HCT116 (cell line): ENCODE results near the gene NFX1. TPM values are rescaled to one million over a fixed set of nuclear protein-coding genes. Genes with fewer than 3 reads are reported as not detected.

Experiments
- ATAC-seq: fragments of 200-7000 bp; cut with Tn5 transposase; 2 replicates; pipeline ENCODE4 v1.9.1; 2020; ENCODE audit warnings: mild to moderate bottlenecking, moderate library complexity
- BruUV-seq: library from RNA; stranded (reverse); fragments of 400-500 nt; replicated peaks from 2 replicates; lab custom pipeline; 2021; lab: Mats Ljungman, UMichigan
- CTCF ChIA-PET: fragments of 300-600 bp; sonication (Branson Sonifier 250); formaldehyde crosslinking; loops from one replicate; lab custom pipeline; 2021; ENCODE audit warnings: antibody characterized with exemption; lab: Charles Lee
- POLR2A ChIA-PET: fragments of 300-600, 350-600 bp; sonication (Branson Sonifier 250); formaldehyde crosslinking; loops from one replicate; lab custom pipeline; 2021; ENCODE audit warnings: antibody characterized with exemption; lab: Charles Lee
- RAD21 ChIA-PET, 2 experiments: fragments of 300-600 bp; sonication (Branson Sonifier 250); formaldehyde crosslinking; loops; one replicate each; lab custom pipeline; 2023; ENCODE audit warnings: low total read pairs in 2 of 2; ENCODE audit not compliant: uncharacterized antibody in 2 of 2, unreplicated experiment in 2 of 2, low non-redundant PET in 1 of 2; lab: Charles Lee
- DNase-seq: peaks from one replicate; pipeline ENCODE4 v3.0.0-alpha.2; 2010; ENCODE audit warnings: low read depth, low spot score
- H2AFZ ChIP-seq: fragments of 200-600 bp; shearing (Covaris generic), sonication (generic); 2 replicates; pipeline ENCODE4 v1.6.1; 2017; ENCODE audit warnings: low read depth, mixed run types, mixed read lengths, antibody characterized with exemption, low read length; ENCODE audit not compliant: poor library complexity, severe bottlenecking
- H3K27ac ChIP-seq: 2 replicates; pipeline ENCODE4 v1.5.1; 2012; ENCODE audit warnings: low read depth, low read length
- H3K27me3 ChIP-seq: fragments of 200-600 bp; sonication (generic); 2 replicates; pipeline ENCODE4 v1.6.1; 2016; ENCODE audit warnings: mixed run types, low read length, mixed read lengths; ENCODE audit not compliant: insufficient read depth
- H3K36me3 ChIP-seq, 2 experiments: fragments of 200-500 bp in 1 of 2; fragments of 200-600 bp in 1 of 2; sonication (Bioruptor generic) in 1 of 2; sonication (generic) in 1 of 2; 2 replicates each; pipeline versions ENCODE4 v1.5.1 to v1.6.1; 2014 to 2016; ENCODE audit warnings: low read length in 2 of 2, inconsistent platforms in 1 of 2, mixed read lengths in 1 of 2, mixed run types in 1 of 2; ENCODE audit not compliant: insufficient read depth in 2 of 2, control insufficient read depth in 1 of 2
- H3K4me1 ChIP-seq, 2 experiments: fragments of 200-600 bp in 1 of 2; sonication (generic) in 1 of 2; 2 replicates each; pipeline versions ENCODE4 v1.5.1 to v1.6.1; 2012 to 2017; ENCODE audit warnings: low read length in 2 of 2, inconsistent platforms in 1 of 2, mild to moderate bottlenecking in 1 of 2, mixed read lengths in 1 of 2, mixed run types in 1 of 2, moderate library complexity in 1 of 2; ENCODE audit not compliant: insufficient read depth in 2 of 2, control insufficient read depth in 1 of 2
- H3K4me2 ChIP-seq: fragments of 200-600 bp; sonication (generic); 2 replicates; pipeline ENCODE4 v1.6.1; 2017; ENCODE audit warnings: mixed run types, low read length, mixed read lengths
- H3K4me3 ChIP-seq, 2 experiments: fragments of 200-600 bp in 1 of 2; sonication (generic) in 1 of 2; replicated peaks in 1 of 2; 2 replicates each; pipeline ENCODE4 v1.5.1; 2011 to 2016; ENCODE audit warnings: low read length in 2 of 2, control low read depth in 1 of 2, low read depth in 1 of 2, mild to moderate bottlenecking in 1 of 2, mixed read lengths in 1 of 2, mixed run types in 1 of 2
- H3K79me2 ChIP-seq: fragments of 200-600 bp; sonication (generic); 2 replicates; pipeline ENCODE4 v1.6.1; 2017; ENCODE audit warnings: mild to moderate bottlenecking, mixed run types, low read length, moderate library complexity, mixed read lengths; ENCODE audit not compliant: insufficient read depth
- H3K9ac ChIP-seq: fragments of 200-600 bp; sonication (generic); 2 replicates; pipeline ENCODE4 v1.6.1; 2016; ENCODE audit warnings: low read length, mixed read lengths
- H3K9me2 ChIP-seq: fragments of 200-600 bp; sonication (generic), shearing (Covaris generic); 2 replicates; pipeline ENCODE4 v1.6.1; 2017; ENCODE audit warnings: mixed run types, mild to moderate bottlenecking, moderate library complexity; ENCODE audit not compliant: insufficient read depth
- H3K9me3 ChIP-seq, 2 experiments: fragments of 200-500 bp in 1 of 2; fragments of 200-600 bp in 1 of 2; sonication (Bioruptor generic) in 1 of 2; sonication (generic) in 1 of 2; 2 replicates each; pipeline ENCODE4 v1.6.1; 2014 to 2017; ENCODE audit warnings: low read length in 2 of 2, mixed read lengths in 2 of 2, inconsistent platforms in 1 of 2, low read depth in 1 of 2, mild to moderate bottlenecking in 1 of 2, mixed run types in 1 of 2, moderate library complexity in 1 of 2; ENCODE audit not compliant: control insufficient read depth in 1 of 2, insufficient read depth in 1 of 2
- H4K20me1 ChIP-seq: fragments of 200-600 bp; sonication (generic), shearing (Covaris generic); 2 replicates; pipeline ENCODE4 v1.6.1; 2017; ENCODE audit warnings: mixed run types, mild to moderate bottlenecking, moderate library complexity; ENCODE audit not compliant: insufficient read depth
- CBX3 ChIP-seq: IDR thresholded peaks from 2 replicates; pipeline ENCODE4 v1.6.1; 2012; ENCODE audit warnings: low read depth
- CEBPB ChIP-seq: IDR thresholded peaks from 2 replicates; pipeline ENCODE4 v1.6.1; 2012; ENCODE audit warnings: low read depth
- CTCF ChIP-seq, 3 experiments: fragments of 200-600 bp in 1 of 3; sonication (generic) in 1 of 3; IDR thresholded peaks in 2 of 3; conservative IDR thresholded peaks in 1 of 3; 2 replicates each; pipeline ENCODE4 v1.5.1; 2012 to 2017; ENCODE audit warnings: low read depth in 2 of 3, low read length in 2 of 3, antibody characterized with exemption in 1 of 3, borderline replicate concordance in 1 of 3, control low read depth in 1 of 3, mild to moderate bottlenecking in 1 of 3, mixed read lengths in 1 of 3, mixed run types in 1 of 3, moderate library complexity in 1 of 3; ENCODE audit not compliant: insufficient read depth in 1 of 3
- EGR1 ChIP-seq: IDR thresholded peaks from 2 replicates; pipeline ENCODE4 v1.6.1; 2012; ENCODE audit warnings: low read depth
- ELF1 ChIP-seq: IDR thresholded peaks from 2 replicates; pipeline ENCODE4 v1.6.1; 2012; ENCODE audit warnings: low read depth, borderline replicate concordance
- EZH2 ChIP-seq: fragments of 200-600 bp; sonication (generic); IDR thresholded peaks from 2 replicates; pipeline ENCODE4 v1.6.1; 2017; ENCODE audit warnings: antibody characterized with exemption, mixed run types
- EZH2phosphoT487 ChIP-seq: fragments of 200-600 bp; IDR thresholded peaks from 2 replicates; pipeline ENCODE4 v1.6.1; 2018; ENCODE audit warnings: antibody characterized with exemption, borderline replicate concordance
- FOSL1 ChIP-seq: IDR thresholded peaks from 2 replicates; pipeline ENCODE4 v1.6.1; 2012; ENCODE audit warnings: low read depth
- JUND ChIP-seq: IDR thresholded peaks from 2 replicates; pipeline ENCODE4 v1.6.1; 2012
- POLR2A ChIP-seq: IDR thresholded peaks from 2 replicates; pipeline ENCODE4 v1.7.0; 2011; ENCODE audit warnings: borderline replicate concordance; ENCODE audit not compliant: insufficient read depth, insufficient read length; ENCODE audit errors: extremely low read depth
- POLR2AphosphoS5 ChIP-seq: IDR thresholded peaks from 2 replicates; pipeline ENCODE4 v1.6.1; 2011; ENCODE audit warnings: mild to moderate bottlenecking, low read depth, low read length, moderate library complexity
- RAD21 ChIP-seq: IDR thresholded peaks from 2 replicates; pipeline ENCODE4 v1.6.1; 2012; ENCODE audit warnings: low read depth, mild to moderate bottlenecking
- REST ChIP-seq: IDR thresholded peaks from 2 replicates; pipeline ENCODE4 v1.6.1; 2012; ENCODE audit warnings: low read depth
- SIN3A ChIP-seq: IDR thresholded peaks from 2 replicates; pipeline ENCODE4 v1.6.1; 2012; ENCODE audit warnings: low read depth
- SP1 ChIP-seq: IDR thresholded peaks from 2 replicates; pipeline ENCODE4 v1.6.1; 2012; ENCODE audit warnings: low read depth
- SRF ChIP-seq: IDR thresholded peaks from 2 replicates; pipeline ENCODE4 v1.6.1; 2012; ENCODE audit warnings: low read depth
- TCF7L2 ChIP-seq: IDR thresholded peaks from 2 replicates; pipeline ENCODE4 v1.7.0; 2011; ENCODE audit warnings: borderline replicate concordance, inconsistent platforms; ENCODE audit not compliant: insufficient read depth, insufficient read length; ENCODE audit errors: extremely low read depth
- ZBTB33 ChIP-seq: IDR thresholded peaks from 2 replicates; pipeline ENCODE4 v1.6.1; 2011; ENCODE audit warnings: mild to moderate bottlenecking, low read length, moderate library complexity; ENCODE audit not compliant: insufficient replicate concordance; ENCODE audit errors: extremely low read depth
- ZFX ChIP-seq: fragments of 450-650 bp; IDR thresholded peaks from 2 replicates; pipeline ENCODE4 v1.6.1; 2017
- ZNF274 ChIP-seq: fragments of 200-500 bp; sonication (Bioruptor generic); IDR thresholded peaks from 2 replicates; pipeline ENCODE4 v1.6.1; 2014; ENCODE audit warnings: mild to moderate bottlenecking, low read depth, low read length, inconsistent platforms
- intact Hi-C: fragments of 100-400 bp; cut with micrococcal nuclease; formaldehyde crosslinking; loops from 2 replicates; pipeline ENCODE4 v1.10.0; 2022
- total RNA-seq: library from RNA; stranded (reverse); gene quantifications from one replicate; pipeline ENCODE4 v1.2.1, GENCODE V29; 2021; ENCODE audit not compliant: unreplicated experiment
- TF ChIP-seq, protein P1 (sequence below): IDR thresholded peaks from 2 replicates; pipeline ENCODE4 v1.6.1; 2012

Gene NFX1
- total RNA-seq, 1 experiment from 2014 or later = 31.7 TPM

DNA sequence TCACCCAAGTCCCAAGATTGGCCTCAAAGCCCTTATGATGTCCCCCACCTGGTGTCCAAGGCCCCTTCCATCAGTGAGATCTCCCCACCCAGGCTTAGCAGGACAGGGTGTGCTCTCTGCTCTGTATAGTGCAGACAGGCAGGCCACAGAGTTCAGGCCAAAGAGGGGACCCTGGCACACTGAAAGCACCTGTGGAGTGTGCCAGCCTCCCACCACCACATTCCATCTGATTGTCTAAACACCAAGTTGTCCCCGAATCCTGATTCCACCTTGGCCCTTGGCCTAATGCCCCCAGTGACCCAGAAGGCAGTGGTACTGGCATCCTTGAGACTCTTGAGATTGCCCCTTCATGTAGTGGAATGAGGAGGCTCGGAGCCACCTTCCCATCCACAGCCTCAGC is 45.0 kb upstream of the NFX1 start (continued):
- TF ChIP-seq REST (no peak), POLR2AphosphoS5 (no peak)

- H3K27ac ChIP-seq = no peak overlapping the region
- no peaks in the 10 kb centered on the region for H3K4me1 ChIP-seq
- ChIA-PET CTCF (no interaction called here), POLR2A (no interaction called here), RAD21 (no interaction called here)
- ATAC-seq (no peak), DNase-seq (no peak)
- H4K20me1 ChIP-seq = no peaks in the 10 kb centered on the region
- no peaks in the 10 kb centered on the region for H3K27me3 ChIP-seq
- H2AFZ ChIP-seq = no peak overlapping the region
- no peak overlapping the region for H3K4me2 ChIP-seq
- intact Hi-C loops = no loop called here
- H3K79me2 ChIP-seq = no peaks in the 10 kb centered on the region
- H3K9me2 ChIP-seq = no peaks in the 10 kb centered on the region
- BruUV-seq = no TSS peak
- H3K9me3 ChIP-seq = no peaks in the 10 kb centered on the region
- H3K4me3 ChIP-seq = no peak overlapping the region
- no peaks in the 10 kb centered on the region for H3K36me3 ChIP-seq
- TF ChIP-seq TCF7L2 (no peak), POLR2A (no peak), ZFX (no peak), ZBTB33 (no peak), RAD21 (no peak), EGR1 (no peak), SIN3A (no peak), CTCF (IDR thresholded peaks at IDR 0.05 in 2 of 3, conservative IDR thresholded peaks at IDR 0.05 in 1 of 3; ENCODE audit: borderline replicate concordance in 1 of 3, insufficient read depth in 1 of 3, low read depth in 2 of 3, low read length in 2 of 3) (no peak), ZNF274 (no peak), JUND (no peak), FOSL1 (no peak), CBX3 (no peak), SP1 (no peak), EZH2 (no peak), CEBPB (no peak), SRF (no peak), ELF1 (no peak), EZH2phosphoT487 (no peak)
- TF ChIP-seq, protein P1, sequence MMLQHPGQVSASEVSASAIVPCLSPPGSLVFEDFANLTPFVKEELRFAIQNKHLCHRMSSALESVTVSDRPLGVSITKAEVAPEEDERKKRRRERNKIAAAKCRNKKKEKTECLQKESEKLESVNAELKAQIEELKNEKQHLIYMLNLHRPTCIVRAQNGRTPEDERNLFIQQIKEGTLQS = no peak
- H3K9ac ChIP-seq = no peak overlapping the region
These were observed 44.0 kb upstream of the NFX1 start for GRCh38 chr9:33246269-33246860.
